Measurements from ENCODE around the gene NBPF1. TPM values are rescaled to one million over a fixed set of nuclear protein-coding genes. Genes with fewer than 3 reads are reported as not detected.
"Not testable (repeated sequence)": the region's sequence is repeated elsewhere in the genome, so short reads cannot be mapped to it uniquely, and the experiment has no call there.

Gene NBPF1
- total and polyA plus RNA-seq, 9 of the 15 experiments (the other 6 are each of a cell fraction or from before 2014, with no cell fraction given): 5.2 to 42.6 (median 24.1) TPM

DNA sequence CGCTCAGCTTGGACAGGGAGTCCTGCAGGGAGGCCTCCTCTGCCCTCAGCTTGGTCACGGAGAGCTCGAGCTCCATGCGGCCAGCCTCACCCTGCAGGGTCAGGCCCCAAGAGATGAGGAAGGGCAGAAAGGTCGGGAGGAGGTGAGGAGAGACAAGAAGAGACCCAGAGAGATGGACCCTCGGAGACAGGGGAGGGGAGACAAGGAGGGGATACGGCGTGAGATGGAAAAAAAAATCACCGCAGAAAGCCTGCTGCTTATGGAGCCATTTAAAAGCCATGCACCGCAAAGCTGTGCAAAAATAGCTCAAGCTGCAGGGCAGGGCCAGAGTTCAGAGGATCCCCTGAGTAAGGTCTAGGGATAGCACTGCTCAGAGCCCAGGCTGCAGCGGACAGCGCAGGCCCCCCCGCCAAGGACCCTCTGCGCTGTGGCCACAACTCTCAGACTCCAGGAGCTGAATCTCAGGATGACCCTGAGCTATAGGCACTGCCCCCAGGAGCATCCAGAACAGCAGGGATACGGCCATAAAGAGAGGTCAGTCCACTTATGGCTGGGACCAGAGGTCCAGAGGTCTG, 13.1 kb upstream of the NBPF1 start:
- POLR2A ChIA-PET: interaction anchor here (0.6 to 3.8 kb wide), 8 partner anchors 11 to 387 kb away, joined by 3 to 22 read pairs (median 4); no protein-coding TSS in a partner anchor
- TF ChIP-seq ZBTB7A (IDR thresholded peaks at IDR 0.05; ENCODE audit: borderline replicate concordance, control insufficient read depth, low read depth, low read length) (peak; percentile 14; the same call in 1 of the 2 replicates), PTBP1 (IDR thresholded peaks at IDR 0.05; ENCODE audit: low read depth, low read length) (0 out of 2 replicates have a peak, but pooled peaks have one; percentile 46)
- Histone ChIP-seq H3K36me3 (ENCODE audit: control insufficient read depth, insufficient read depth, low read length) (peaks cover 88% of the 10 kb centered on the region), H3K9ac (ENCODE audit: insufficient read depth in 1 of 2, low read depth in 2 of 2, low read length in 2 of 2) (peak overlapping the region in 1 of 2 experiments; percentile 84; a peak in 2 of 4 replicates), H3K4me1 (replicated peaks in 1 of 2; ENCODE audit: control insufficient read depth in 2 of 2, insufficient read depth in 2 of 2, low read length in 2 of 2) (peaks cover 0 to 39% of the 10 kb centered on the region in 2 experiments; a peak in 2 of 5 replicates)
- H3K79me2 ChIP-seq (ENCODE audit: control insufficient read depth, insufficient read depth, low read length); ATAC-seq; H3K9me3 ChIP-seq (replicated peaks; ENCODE audit: control insufficient read depth, insufficient read depth, low read depth, low read length); H3K4me2 ChIP-seq (ENCODE audit: insufficient read depth, low read length); BruUV-seq (replicated peaks); intact Hi-C loops (cut with micrococcal nuclease); H3K27ac ChIP-seq (ENCODE audit: extremely low read depth, low read depth, low read length); H2AFZ ChIP-seq (ENCODE audit: low read depth, low read length); H3K27me3 ChIP-seq (ENCODE audit: control insufficient read depth in 2 of 2, insufficient read depth in 2 of 2, low read length in 2 of 2); H4K20me1 ChIP-seq (replicated peaks; ENCODE audit: control insufficient read depth, insufficient read depth, low read length); H3K4me3 ChIP-seq; H3K9me1 ChIP-seq (ENCODE audit: control insufficient read depth, insufficient read depth, low read length); FAIRE-seq: not testable (repeated sequence)
- WGBS (ENCODE audit: insufficient coverage, low coverage, missing lambda C conversion rate): 84% methylated on average over 15 of the region's 15 CpGs
- CTCF ChIA-PET (ENCODE audit: low intra/inter-chr PET ratio): interaction anchor here (0.6 kb wide), 1 partner anchor 83 kb away, joined by 3 read pairs; no protein-coding TSS in a partner anchor
- DNase-seq (ENCODE audit: extremely low read depth in 1 of 4, low spot score in 3 of 4): peak in 2 of 4 experiments; percentile 41 to 45
- in situ Hi-C loops (cut with MboI): loop anchor here (5.0 kb wide), 1 partner anchor 321 kb away; no protein-coding TSS in a partner anchor
